ENCODE data around the gene CCL4. TPM values are rescaled to one million over a fixed set of nuclear protein-coding genes. Genes with fewer than 3 reads are reported as not detected.
A peak's percentile ranks its signal among the peaks of the same experiment; 100 is the strongest.
"Not testable (repeated sequence)": the region's sequence is repeated elsewhere in the genome, so short reads cannot be mapped to it uniquely, and the experiment has no call there.

The CCL4 gene
- total RNA-seq, 6 donors from 2014 or later = 5.7 to 24.0 (median 14.1) TPM

DNA sequence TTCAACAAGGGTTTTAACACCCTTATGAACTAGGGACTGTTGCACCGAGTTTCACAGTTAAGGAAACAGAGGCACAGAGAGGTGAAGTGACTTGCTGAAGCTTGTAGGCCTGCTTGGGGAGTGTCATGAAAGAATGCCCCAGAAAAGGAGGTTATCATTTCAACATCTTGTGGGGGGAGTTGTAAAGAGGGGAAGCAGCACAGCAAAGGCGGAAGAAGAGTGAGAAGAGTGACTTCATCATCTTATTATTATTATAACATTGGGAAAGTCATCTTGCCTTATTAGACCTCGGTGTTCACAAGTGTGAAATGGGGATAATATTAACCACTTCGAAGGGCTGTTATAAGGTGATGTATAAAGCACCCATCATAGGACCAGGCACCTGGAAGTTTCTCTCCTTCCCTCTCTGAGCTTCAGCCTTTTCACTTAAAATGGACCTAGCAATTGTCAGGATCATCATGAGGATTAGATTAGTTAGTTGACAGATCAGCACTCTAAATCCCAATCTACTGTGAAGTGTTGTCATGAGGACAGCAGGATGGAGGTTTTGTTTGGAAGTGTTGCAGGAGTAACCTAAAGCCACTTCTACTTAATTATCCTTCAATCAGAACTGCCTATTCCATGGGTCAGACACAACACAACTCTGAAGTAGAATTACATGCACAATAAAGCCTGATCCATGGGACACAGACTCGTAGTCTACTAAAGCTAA, 2.3 kb downstream of the CCL4 start:
- Histone ChIP-seq H3K27ac (peak overlapping the region in 3 of 4 donors; percentile 18 to 56 (median 30)), H3K36me3 (no peaks in the 10 kb centered on the region), H3K4me1 (peaks cover 2 to 10% (median 5%) of the 10 kb centered on the region in 4 donors), H3K9me3 (no peaks in the 10 kb centered on the region), H3K27me3 (no peaks in the 10 kb centered on the region), H3K4me3 (no peak overlapping the region)
- ATAC-seq (ENCODE audit: low FRiP score in 2 of 2) (no peak), DNase-seq (no peak)
- 73 to 78% methylated on average over 5 of the region's 5 CpGs for WGBS, 2 donors
- TF ChIP-seq POLR2A (IDR thresholded peaks at IDR 0.05) (no peak), CTCF (IDR thresholded peaks at IDR 0.05) (no peak), EP300 (IDR thresholded peaks at IDR 0.05) (no peak), POLR2AphosphoS5 (IDR thresholded peaks at IDR 0.05) (no peak)

GRCh38 chr17:36106493-36106835, 2.8 kb downstream of the CCL4 start:
- Histone ChIP-seq H3K27me3 (no peaks in the 10 kb centered on the region), H3K4me1 (peaks cover 2 to 10% (median 5%) of the 10 kb centered on the region in 4 donors), H3K36me3 (no peaks in the 10 kb centered on the region), H3K4me3 (no peak overlapping the region), H3K9me3 (no peaks in the 10 kb centered on the region), H3K27ac (peak overlapping the region in 1 of 4 donors; percentile 30)
- DNase-seq (no peak), ATAC-seq (ENCODE audit: low FRiP score in 2 of 2) (no peak)
- no peak for TF ChIP-seq POLR2A (IDR thresholded peaks at IDR 0.05)
- 85 to 86% methylated on average over 6 of the region's 6 CpGs for WGBS, 2 donors

- no peak overlapping the region for H3K4me3 ChIP-seq
- TF ChIP-seq POLR2A (IDR thresholded peaks at IDR 0.05) = no peak
- TF ChIP-seq CTCF (IDR thresholded peaks at IDR 0.05) = no peak
- TF ChIP-seq POLR2AphosphoS5 (IDR thresholded peaks at IDR 0.05) = no peak
- TF ChIP-seq EP300 (IDR thresholded peaks at IDR 0.05) = no peak
- no peaks in the 10 kb centered on the region for H3K36me3 ChIP-seq
- 67 to 93% methylated on average over 3 of the region's 3 CpGs for WGBS, 2 donors
- DNase-seq (no peak), ATAC-seq (ENCODE audit: low FRiP score in 2 of 2) (peak in 1 of 2 donors; percentile 7)
- H3K4me1 ChIP-seq = peaks cover 2 to 10% (median 5%) of the 10 kb centered on the region in 4 donors
- no peaks in the 10 kb centered on the region for H3K27me3 ChIP-seq
- peak overlapping the region in 1 of 4 donors; percentile 33 for H3K27ac ChIP-seq
- H3K9me3 ChIP-seq = peaks cover 0 to 1% (median 0%) of the 10 kb centered on the region in 4 donors
Observed at GRCh38 chr17:36107660-36108059, 4.0 kb downstream of the CCL4 start.

DNA sequence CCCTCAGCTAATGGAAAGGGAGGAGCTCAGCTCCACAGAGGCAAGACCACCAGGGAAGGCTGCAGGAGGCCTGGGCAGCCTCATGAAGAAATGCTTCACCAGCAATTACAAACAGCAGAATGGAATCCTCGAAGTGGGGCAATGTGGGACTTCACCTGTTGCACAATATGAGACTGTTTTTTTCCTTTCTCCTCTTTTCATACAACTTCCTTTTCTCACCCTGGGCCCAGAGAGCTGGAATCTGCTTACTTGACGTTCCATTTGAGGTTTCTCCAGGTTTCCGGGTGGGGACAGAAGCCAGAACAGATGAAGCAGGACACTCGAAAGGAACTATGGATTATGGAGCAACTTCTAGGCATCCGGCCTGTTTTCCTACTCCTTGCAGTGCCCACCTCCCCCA, 4.6 kb downstream of the CCL4 start:
- WGBS, 2 donors = 64 to 69% methylated on average over 5 of the region's 5 CpGs
- peak in 1 of 2 donors; percentile 41 for ATAC-seq (ENCODE audit: low FRiP score in 2 of 2)
- H3K4me3 ChIP-seq, H3K27me3 ChIP-seq, H3K9me3 ChIP-seq, DNase-seq, H3K36me3 ChIP-seq: not testable (repeated sequence)
- Histone ChIP-seq H3K4me1 (peaks cover 0 to 10% (median 5%) of the 10 kb centered on the region in 4 donors), H3K27ac (peak overlapping the region in 2 of 4 donors; percentile 23 to 33)

GRCh38 chr17:36111068-36111490, 7.5 kb downstream of the CCL4 start:
- H3K36me3 ChIP-seq = no peaks in the 10 kb centered on the region
- peaks cover 0 to 6% (median 5%) of the 10 kb centered on the region in 4 donors for H3K4me1 ChIP-seq
- H3K27me3 ChIP-seq = no peaks in the 10 kb centered on the region
- H3K9me3 ChIP-seq = peaks cover 0 to 4% (median 0%) of the 10 kb centered on the region in 4 donors
- H3K27ac ChIP-seq = no peak overlapping the region
- no peak overlapping the region for H3K4me3 ChIP-seq
- no peak for ATAC-seq (ENCODE audit: low FRiP score in 2 of 2)
- DNase-seq = no peak
- 89% methylated on average over 4 of the region's 4 CpGs for WGBS, 2 donors
- TF ChIP-seq EP300 (IDR thresholded peaks at IDR 0.05) (no peak), CTCF (IDR thresholded peaks at IDR 0.05) (no peak), POLR2A (IDR thresholded peaks at IDR 0.05) (no peak), POLR2AphosphoS5 (IDR thresholded peaks at IDR 0.05) (no peak)

DNA sequence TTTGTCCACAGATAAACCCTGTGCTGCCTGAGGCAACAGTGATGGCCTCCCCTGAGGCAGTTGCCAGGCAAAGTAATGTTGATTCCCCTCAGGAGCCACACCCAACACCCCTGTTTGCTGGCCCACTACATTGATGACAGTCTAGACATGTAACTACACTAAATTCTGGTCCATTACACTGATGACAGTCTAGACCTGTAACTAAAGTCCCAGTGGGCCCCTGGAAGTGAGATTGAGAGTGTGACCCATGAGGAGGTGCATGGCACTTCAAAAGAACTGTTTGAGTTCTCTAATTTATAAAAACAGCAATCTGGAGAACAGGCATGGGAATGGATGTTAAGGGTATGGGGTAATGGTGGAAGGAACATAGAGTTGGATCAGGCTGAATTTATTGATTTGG, 8.9 kb downstream of the CCL4 start:
- peaks cover 0 to 6% (median 5%) of the 10 kb centered on the region in 4 donors for H3K4me1 ChIP-seq
- H3K27ac ChIP-seq = no peak overlapping the region
- H3K4me3 ChIP-seq = no peak overlapping the region
- no peaks in the 10 kb centered on the region for H3K36me3 ChIP-seq
- H3K27me3 ChIP-seq = no peaks in the 10 kb centered on the region
- no peak for TF ChIP-seq POLR2A (IDR thresholded peaks at IDR 0.05)
- TF ChIP-seq POLR2AphosphoS5 (IDR thresholded peaks at IDR 0.05) = no peak
- TF ChIP-seq EP300 (IDR thresholded peaks at IDR 0.05) = no peak
- no peak for TF ChIP-seq CTCF (IDR thresholded peaks at IDR 0.05)
- no peak for ATAC-seq (ENCODE audit: low FRiP score in 2 of 2)
- H3K9me3 ChIP-seq = peaks cover 0 to 4% (median 0%) of the 10 kb centered on the region in 4 donors
- DNase-seq = no peak

DNA sequence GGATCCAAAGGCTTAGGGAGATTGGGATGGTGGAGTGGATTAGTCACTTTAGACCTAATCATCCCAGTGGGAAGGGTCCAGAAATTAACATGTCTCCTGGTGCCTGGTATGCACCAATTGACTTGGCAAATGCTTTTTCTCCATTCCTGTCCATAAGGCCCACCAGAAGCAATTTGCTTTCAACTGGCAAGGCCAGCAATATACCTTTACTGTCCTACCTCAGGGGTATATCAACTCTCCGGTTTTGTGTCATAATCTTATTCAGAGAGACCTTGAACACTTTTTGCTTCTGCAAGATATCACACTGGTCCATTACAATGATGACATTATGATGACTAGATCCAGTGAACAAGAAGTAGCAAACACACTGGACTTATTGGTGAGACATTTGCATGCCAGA, 9.5 kb downstream of the CCL4 start:
- H3K36me3 ChIP-seq; H3K9me3 ChIP-seq; H3K27me3 ChIP-seq; DNase-seq; H3K4me3 ChIP-seq; H3K4me1 ChIP-seq; ATAC-seq (ENCODE audit: low FRiP score in 2 of 2); H3K27ac ChIP-seq: not testable (repeated sequence)
- WGBS, 2 donors = 86 to 91% methylated on average over 1 of the region's 1 CpG

DNA sequence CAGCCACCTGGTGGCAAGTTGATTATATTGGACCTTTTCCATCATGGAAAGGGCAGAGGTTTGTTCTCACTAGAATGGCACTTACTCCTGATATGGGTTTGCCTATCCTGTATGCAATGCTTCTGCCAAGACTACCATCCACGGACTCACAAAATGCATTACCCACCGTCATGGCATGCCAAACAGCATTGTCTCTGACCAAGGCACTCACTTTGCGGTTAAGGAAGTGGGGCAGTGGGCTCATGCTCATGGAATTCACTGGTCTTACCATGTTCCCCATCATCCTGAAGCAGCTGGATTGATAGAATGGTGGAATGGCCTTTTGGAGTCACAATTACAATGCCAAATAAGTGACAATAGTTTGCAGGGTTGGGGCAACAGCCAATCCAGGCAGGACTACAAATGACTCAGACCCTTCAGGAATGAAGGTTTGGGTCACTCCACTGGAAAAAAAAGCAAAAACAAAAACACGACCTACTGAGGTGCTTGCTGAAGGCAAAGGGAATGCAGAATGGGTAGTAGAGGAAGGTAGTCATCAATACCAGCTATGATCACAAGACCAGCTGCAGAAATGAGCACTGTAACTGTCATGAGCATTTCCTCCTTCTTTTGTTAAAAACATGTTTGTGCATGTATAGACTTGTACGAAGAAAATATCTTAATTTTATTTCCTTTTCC, 11.5 kb downstream of the CCL4 start:
- not testable (repeated sequence) for H3K27ac ChIP-seq; H3K4me3 ChIP-seq; H3K4me1 ChIP-seq; H3K27me3 ChIP-seq; DNase-seq; H3K9me3 ChIP-seq; H3K36me3 ChIP-seq; ATAC-seq (ENCODE audit: low FRiP score in 2 of 2)
- WGBS, 2 donors = 87 to 88% methylated on average over 5 of the region's 5 CpGs
